BJ (cell line): Measurements from ENCODE around the gene PPP1R13B. TPM values are rescaled to one million over a fixed set of nuclear protein-coding genes. Genes with fewer than 3 reads are reported as not detected.

Experiments used
- CTCF ChIA-PET: fragments of 350-600 bp; formaldehyde crosslinking; extraction: SDS; loops from one replicate; lab custom pipeline; 2021; ENCODE audit warnings: antibody characterized with exemption, inconsistent platforms; lab: Yijun Ruan, JAX
- POLR2A ChIA-PET: fragments of 300-600 bp; sonication (Branson Sonifier 250); formaldehyde crosslinking; extraction: SDS; loops from one replicate; lab custom pipeline; 2021; ENCODE audit warnings: antibody characterized with exemption; lab: Charles Lee
- DNase-seq: peaks from one replicate; pipeline ENCODE4 v3.0.0-alpha.2; 2011; ENCODE audit warnings: low read depth
- H3K27me3 ChIP-seq: 2 replicates; pipeline ENCODE4 v1.6.0; 2011; ENCODE audit warnings: low read length; ENCODE audit not compliant: control insufficient read depth, insufficient read depth
- H3K36me3 ChIP-seq: 2 replicates; pipeline ENCODE4 v1.5.1; 2011; ENCODE audit warnings: low read length; ENCODE audit not compliant: control insufficient read depth, insufficient read depth
- H3K4me3 ChIP-seq: 2 replicates; pipeline ENCODE4 v1.5.1; 2011; ENCODE audit warnings: low read depth, mild to moderate bottlenecking, control low read depth, low read length
- polyA plus RNA-seq: library from polyadenylated mRNA; depleted of rRNA; stranded (reverse); fragments of >200 nt; gene quantifications from 2 replicates; pipeline ENCODE4 v1.2.3, GENCODE V29; 2011
- TF ChIP-seq, protein P1 (sequence below): IDR thresholded peaks from 2 replicates; pipeline ENCODE4 v1.5.1; 2011; ENCODE audit warnings: low read depth, mild to moderate bottlenecking, control low read depth, inconsistent platforms, low read length, moderate library complexity; ENCODE audit not compliant: insufficient read depth

PPP1R13B gene
- polyA plus RNA-seq, 1 experiment = 3.3 TPM

GRCh38 chr14:103772078-103772712, 75.2 kb downstream of the PPP1R13B start:
- H3K4me3 ChIP-seq = no peak overlapping the region
- H3K27me3 ChIP-seq = no peaks in the 10 kb centered on the region
- H3K36me3 ChIP-seq = no peaks in the 10 kb centered on the region
- TF ChIP-seq, protein P1, sequence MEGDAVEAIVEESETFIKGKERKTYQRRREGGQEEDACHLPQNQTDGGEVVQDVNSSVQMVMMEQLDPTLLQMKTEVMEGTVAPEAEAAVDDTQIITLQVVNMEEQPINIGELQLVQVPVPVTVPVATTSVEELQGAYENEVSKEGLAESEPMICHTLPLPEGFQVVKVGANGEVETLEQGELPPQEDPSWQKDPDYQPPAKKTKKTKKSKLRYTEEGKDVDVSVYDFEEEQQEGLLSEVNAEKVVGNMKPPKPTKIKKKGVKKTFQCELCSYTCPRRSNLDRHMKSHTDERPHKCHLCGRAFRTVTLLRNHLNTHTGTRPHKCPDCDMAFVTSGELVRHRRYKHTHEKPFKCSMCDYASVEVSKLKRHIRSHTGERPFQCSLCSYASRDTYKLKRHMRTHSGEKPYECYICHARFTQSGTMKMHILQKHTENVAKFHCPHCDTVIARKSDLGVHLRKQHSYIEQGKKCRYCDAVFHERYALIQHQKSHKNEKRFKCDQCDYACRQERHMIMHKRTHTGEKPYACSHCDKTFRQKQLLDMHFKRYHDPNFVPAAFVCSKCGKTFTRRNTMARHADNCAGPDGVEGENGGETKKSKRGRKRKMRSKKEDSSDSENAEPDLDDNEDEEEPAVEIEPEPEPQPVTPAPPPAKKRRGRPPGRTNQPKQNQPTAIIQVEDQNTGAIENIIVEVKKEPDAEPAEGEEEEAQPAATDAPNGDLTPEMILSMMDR = no peak
- POLR2A ChIA-PET = no interaction called here
- CTCF ChIA-PET = no interaction called here
- DNase-seq = no peak

- DNase-seq = no peak
- POLR2A ChIA-PET = no interaction called here
- Histone ChIP-seq H3K4me3 (no peak overlapping the region), H3K36me3 (no peaks in the 10 kb centered on the region; the same call in 1 of the 2 replicates), H3K27me3 (no peaks in the 10 kb centered on the region)
- CTCF ChIA-PET = interaction anchor here (1.2 kb wide), 1 partner anchor 9 kb away, joined by 3 read pairs; no protein-coding TSS in a partner anchor
- TF ChIP-seq, protein P1 = no peak
Measured at GRCh38 chr14:103770902-103771301, 76.5 kb downstream of the PPP1R13B start.

DNA sequence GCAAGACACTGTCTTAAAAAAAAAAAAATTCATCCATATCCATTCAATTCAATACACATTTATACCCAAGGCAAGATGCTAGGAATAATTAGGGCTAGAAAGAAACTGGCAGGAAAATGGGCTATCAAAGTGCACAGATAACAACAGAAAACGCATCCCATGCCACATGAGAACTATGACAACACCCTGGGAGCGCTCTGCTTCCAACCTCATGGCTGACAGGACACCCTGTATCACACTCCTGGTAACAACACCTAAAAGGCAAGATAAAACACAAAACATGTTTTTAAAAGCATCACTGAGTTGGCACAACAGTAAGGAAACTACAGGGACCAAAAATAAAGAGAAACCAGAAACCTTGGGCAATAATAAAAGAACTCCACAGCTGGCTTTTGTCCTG, 76.9 kb downstream of the PPP1R13B start:
- ChIA-PET POLR2A (no interaction called here), CTCF (interaction anchor here (1.2 kb wide), 1 partner anchor 10 kb away, joined by 3 read pairs; no protein-coding TSS in a partner anchor)
- Histone ChIP-seq H3K4me3 (no peak overlapping the region), H3K27me3 (no peaks in the 10 kb centered on the region), H3K36me3 (no peaks in the 10 kb centered on the region; the same call in 1 of the 2 replicates)
- TF ChIP-seq, protein P1 = no peak
- no peak for DNase-seq

DNA sequence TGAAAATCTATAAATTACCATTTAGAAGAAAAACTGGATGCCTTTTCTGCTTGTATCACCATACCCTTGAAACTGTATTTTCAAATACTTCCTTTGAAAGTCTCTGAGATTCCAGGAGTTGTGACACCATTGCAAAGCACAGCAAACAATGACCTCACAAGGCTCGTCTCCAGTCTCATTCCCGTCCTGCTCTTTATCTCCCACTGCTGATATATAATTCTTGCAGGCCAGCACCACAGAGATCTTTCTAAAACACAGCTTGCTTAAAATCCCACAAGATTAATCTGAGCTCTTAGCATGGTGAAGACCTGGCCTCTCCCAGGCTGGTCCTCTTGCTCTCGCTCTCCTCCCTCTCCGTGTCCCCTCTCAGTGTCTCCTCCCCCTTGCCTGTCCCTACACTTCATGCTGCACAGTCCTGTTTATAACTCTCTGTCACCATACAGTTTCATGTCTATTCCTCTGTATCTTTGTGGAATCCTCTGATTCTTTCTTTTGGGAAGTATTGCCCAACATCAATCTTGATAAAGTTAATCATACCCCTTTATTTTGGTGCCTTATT, 80.0 kb downstream of the PPP1R13B start:
- no peaks in the 10 kb centered on the region; the same call in 1 of the 2 replicates for H3K36me3 ChIP-seq
- DNase-seq = no peak
- ChIA-PET POLR2A (no interaction called here), CTCF (no interaction called here)
- no peak overlapping the region for H3K4me3 ChIP-seq
- H3K27me3 ChIP-seq = no peaks in the 10 kb centered on the region
- TF ChIP-seq, protein P1 = no peak

- ChIA-PET CTCF (interaction anchor here (1.6 to 2.6 kb wide), 2 partner anchors 10 to 43 kb away, joined by 4 to 6 read pairs; no protein-coding TSS in a partner anchor), POLR2A (no interaction called here)
- Histone ChIP-seq H3K36me3 (no peaks in the 10 kb centered on the region; the same call in 1 of the 2 replicates), H3K27me3 (no peaks in the 10 kb centered on the region), H3K4me3 (no peak overlapping the region)
- TF ChIP-seq, protein P1 = no peak
- DNase-seq = no peak
Measured at GRCh38 chr14:103765526-103765925, 81.8 kb downstream of the PPP1R13B start.
